ENCODE results near the gene C16orf95.
"Not testable (repeated sequence)": the region's sequence is repeated elsewhere in the genome, so short reads cannot be mapped to it uniquely, and the experiment has no call there.

Gene C16orf95

GRCh38 chr16:87345726-87346424 is 28.7 kb upstream of the C16orf95 start:
- DNase-seq, result no peak

- DNase-seq, result no peak
These were observed 27.9 kb upstream of the C16orf95 start for GRCh38 chr16:87344931-87345631.

GRCh38 chr16:87344165-87344930 is 27.2 kb upstream of the C16orf95 start:
- no peak for DNase-seq

GRCh38 chr16:87343753-87344050 is 26.5 kb upstream of the C16orf95 start:
- no peak for DNase-seq

- no peak for DNase-seq
These were observed 26.0 kb upstream of the C16orf95 start for GRCh38 chr16:87342978-87343752.

- no peak for DNase-seq
These were observed 25.3 kb upstream of the C16orf95 start for GRCh38 chr16:87342504-87342903.

GRCh38 chr16:87340198-87340597 is 23.0 kb upstream of the C16orf95 start:
- DNase-seq, result no peak

GRCh38 chr16:87339724-87340105 is 22.5 kb upstream of the C16orf95 start:
- not testable (repeated sequence) for DNase-seq

GRCh38 chr16:87339086-87339723 is 22.0 kb upstream of the C16orf95 start:
- no peak for DNase-seq

- DNase-seq, result no peak
These were observed 21.1 kb upstream of the C16orf95 start for GRCh38 chr16:87338155-87338765.

- DNase-seq, result no peak
These were observed 20.1 kb upstream of the C16orf95 start for GRCh38 chr16:87337262-87337771.

GRCh38 chr16:87336434-87337240 is 19.4 kb upstream of the C16orf95 start:
- DNase-seq, result no peak

GRCh38 chr16:87335625-87336433 is 18.6 kb upstream of the C16orf95 start:
- DNase-seq, result no peak

- no peak for DNase-seq
These were observed 17.7 kb upstream of the C16orf95 start for GRCh38 chr16:87334651-87335624.

GRCh38 chr16:87333581-87334331 is 16.6 kb upstream of the C16orf95 start:
- no peak for DNase-seq

- DNase-seq, result no peak
These were observed 15.9 kb upstream of the C16orf95 start for GRCh38 chr16:87333101-87333500.

GRCh38 chr16:87332150-87332549 is 15.0 kb upstream of the C16orf95 start:
- DNase-seq, result no peak

- DNase-seq, result no peak
These were observed 14.1 kb upstream of the C16orf95 start for GRCh38 chr16:87331241-87331801.
